HG02610 (cell line): ENCODE measurements around the gene GRB7.

Experiments
- ATAC-seq: cut with Tn5 transposase; IDR thresholded peaks from one replicate; pipeline ENCODE4 v1.9.1; 2021; ENCODE audit warnings: mild to moderate bottlenecking, moderate library complexity; ENCODE audit not compliant: unreplicated experiment

GRB7 gene

GRCh38 chr17:39767147-39767546 is 29.4 kb downstream of the GRB7 start:
- ATAC-seq, result no peak

GRCh38 chr17:39769974-39770587 is 32.3 kb downstream of the GRB7 start:
- ATAC-seq, result peak; percentile 68

DNA sequence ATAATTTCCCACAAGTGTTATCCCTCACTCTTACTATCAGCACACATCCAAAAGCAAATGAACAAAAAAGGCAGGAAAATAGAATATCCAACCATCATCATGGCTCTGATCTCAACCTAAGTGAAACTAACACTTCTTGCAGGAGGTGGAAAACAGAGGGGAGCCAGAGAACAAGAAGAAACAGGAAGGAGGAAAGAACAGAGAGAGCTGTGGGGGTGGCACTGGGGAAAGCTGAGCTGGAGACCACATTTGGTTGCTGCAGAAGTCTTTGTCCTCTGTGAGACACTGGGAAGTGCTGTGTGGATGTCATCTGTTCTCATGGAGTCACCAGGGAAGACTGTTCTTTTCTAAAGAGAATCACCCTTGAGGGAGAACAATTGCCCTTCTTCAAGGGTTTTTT is 34.7 kb downstream of the GRB7 start:
- ATAC-seq, result no peak

DNA sequence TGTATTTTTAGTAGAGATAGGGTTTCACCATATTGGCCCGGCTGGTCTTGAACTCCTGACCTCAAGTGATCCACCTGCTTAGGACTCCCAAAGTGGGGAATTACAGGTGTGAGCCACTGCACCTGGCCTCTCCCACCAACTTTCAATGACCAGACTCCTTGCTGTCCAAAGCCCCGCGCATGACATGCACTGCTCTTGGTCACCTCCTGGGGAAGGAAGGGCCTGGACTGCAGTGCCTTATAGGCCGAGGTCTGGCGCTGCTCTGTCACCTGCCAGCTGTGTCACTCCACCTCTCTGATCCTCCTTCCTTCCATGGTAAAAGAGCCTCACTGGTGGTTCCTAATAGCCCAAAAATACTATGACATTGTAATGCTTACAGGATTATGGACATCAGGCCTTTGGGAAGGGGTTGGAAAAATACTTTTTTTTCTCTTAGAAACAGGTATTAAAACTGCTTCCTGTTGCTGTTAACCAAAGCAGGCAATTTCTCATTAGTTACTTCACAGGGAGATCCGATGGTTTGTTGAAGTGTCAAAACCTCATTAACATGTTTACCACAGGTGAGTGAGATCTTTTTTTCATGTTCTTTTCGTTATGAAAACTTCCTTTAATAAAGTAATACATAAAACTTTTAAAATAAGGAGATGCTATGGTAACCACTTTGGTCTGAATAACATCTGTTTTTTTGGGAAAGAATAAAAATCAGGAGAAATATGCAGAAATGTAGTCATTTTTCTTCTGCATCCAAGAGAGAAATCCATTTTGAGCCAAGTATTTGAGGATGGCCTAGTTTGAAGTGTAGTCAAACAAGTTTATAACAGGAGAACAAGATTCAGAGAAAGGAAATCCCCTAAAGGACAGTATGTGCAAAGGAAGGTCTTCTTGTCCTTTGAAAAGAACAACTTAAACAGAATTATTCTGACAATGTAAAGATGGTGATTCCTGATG is 35.5 kb downstream of the GRB7 start:
- ATAC-seq, result no peak

GRCh38 chr17:39774047-39774446 is 36.3 kb downstream of the GRB7 start:
- no peak for ATAC-seq

DNA sequence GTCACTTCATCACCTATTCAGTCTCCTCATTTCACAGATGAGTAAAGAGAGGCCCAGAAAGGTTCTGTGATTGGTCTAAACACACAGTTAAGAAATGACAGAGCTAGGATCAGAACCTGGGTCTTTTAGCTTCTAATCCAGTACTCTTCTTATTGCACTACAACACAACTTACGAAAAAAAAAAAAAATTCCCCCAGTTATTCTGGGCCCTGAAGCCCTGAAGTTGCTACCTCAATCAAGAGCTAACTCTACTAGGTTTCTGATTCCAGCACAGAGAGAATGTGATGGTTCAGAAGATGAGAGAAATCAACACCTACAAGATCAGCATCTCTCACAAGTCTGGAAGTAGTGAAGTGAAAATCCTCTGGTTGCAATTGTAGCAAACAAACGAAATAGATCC is 37.3 kb downstream of the GRB7 start:
- ATAC-seq, result peak; percentile 39

GRCh38 chr17:39776252-39776651 is 38.5 kb downstream of the GRB7 start:
- no peak for ATAC-seq

GRCh38 chr17:39777534-39778365 is 40.0 kb downstream of the GRB7 start:
- peak; percentile 52 for ATAC-seq

DNA sequence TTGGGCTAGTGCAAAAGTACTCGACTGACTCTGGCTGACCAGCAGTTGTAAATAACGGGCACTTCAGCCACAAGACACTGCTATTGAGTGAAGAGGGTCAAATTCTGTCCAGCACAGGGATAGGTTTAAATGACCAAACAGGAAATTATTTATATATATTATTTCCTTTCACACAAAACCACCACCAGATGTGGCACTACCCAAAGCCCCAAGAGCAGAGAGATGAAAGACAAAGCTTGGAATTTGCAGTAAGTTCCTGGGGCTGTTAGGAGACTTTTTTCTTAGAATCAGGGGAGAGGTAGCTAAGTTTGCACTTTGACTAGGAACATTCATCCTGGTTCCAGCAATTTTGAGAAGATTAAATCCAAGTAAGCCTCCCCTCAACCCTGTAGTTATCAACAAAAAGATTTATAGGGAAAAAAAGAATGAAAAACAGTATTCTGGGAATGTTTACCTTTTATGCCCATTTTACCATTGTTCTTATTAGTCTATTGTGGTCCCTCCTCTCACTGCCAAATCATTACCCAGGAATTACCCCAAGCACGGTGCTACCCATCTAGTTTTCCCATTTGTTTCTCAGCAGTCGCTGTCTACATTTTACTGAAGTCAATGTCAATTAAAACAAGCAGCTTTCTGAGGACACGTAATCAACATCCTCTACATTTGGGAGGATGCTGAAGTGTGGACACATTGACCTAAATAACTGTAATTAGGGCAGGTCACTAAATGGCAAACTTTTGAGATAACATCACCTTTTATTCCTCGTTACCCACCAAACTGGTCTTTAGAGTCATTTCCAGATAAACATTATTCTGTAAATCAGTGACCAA is 43.5 kb downstream of the GRB7 start:
- no peak for ATAC-seq

GRCh38 chr17:39781861-39782213 is 44.1 kb downstream of the GRB7 start:
- ATAC-seq, result no peak

DNA sequence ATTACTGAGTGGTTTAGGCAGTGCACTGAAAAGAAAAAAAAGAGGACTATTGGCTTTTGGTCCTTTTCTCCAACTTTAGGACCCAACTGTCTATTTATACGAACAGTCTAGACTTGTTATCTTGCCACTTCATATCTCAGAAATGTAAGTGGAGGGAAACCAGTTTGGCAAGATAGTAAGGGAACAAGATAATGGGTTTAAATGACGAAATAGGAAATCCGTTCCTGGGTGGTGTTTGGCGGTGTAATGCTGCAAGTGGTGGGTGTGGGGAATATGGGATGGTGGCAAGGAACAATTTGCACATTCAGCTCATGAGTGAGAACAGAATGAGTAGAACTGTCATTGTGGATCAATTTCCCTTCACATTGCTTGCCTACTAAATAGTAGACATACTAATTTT is 44.7 kb downstream of the GRB7 start:
- no peak for ATAC-seq

DNA sequence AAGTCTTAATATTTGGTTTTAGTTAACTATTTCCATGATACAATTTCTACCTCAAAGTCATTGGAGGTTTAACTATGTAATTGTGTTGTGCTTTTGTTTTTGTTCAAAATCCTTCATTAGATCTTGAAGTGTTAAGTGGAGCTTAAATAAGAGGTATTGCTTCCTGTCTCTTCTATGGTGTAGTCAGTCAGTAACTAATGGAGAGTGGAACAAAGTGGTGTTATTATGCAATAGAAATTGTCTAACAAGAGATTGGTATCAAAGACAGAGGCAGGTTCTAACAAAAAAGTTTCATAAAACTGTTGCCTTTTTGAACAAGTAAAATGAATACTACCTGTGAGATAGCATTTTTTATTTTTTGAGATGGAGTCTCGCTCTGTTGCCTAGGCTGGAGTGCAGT is 45.2 kb downstream of the GRB7 start:
- no peak for ATAC-seq

DNA sequence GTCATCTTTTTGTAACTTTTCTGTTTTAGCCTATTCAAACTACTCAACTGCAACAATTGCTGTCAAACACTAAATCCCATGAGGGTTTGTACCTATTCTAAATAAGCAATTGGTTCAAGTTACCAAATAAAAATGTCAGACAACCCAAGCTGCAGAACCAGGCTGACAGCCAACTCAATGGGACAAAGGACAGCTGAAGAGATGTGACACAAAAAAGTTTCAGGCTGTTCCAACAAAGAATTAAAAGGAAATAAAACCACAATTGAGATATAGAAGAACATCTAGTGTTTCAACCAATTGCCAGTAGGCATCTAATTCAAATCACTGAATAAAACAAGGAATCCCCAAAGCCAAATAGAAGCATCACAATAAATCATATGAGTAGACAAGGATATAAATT is 49.3 kb downstream of the GRB7 start:
- no peak for ATAC-seq

DNA sequence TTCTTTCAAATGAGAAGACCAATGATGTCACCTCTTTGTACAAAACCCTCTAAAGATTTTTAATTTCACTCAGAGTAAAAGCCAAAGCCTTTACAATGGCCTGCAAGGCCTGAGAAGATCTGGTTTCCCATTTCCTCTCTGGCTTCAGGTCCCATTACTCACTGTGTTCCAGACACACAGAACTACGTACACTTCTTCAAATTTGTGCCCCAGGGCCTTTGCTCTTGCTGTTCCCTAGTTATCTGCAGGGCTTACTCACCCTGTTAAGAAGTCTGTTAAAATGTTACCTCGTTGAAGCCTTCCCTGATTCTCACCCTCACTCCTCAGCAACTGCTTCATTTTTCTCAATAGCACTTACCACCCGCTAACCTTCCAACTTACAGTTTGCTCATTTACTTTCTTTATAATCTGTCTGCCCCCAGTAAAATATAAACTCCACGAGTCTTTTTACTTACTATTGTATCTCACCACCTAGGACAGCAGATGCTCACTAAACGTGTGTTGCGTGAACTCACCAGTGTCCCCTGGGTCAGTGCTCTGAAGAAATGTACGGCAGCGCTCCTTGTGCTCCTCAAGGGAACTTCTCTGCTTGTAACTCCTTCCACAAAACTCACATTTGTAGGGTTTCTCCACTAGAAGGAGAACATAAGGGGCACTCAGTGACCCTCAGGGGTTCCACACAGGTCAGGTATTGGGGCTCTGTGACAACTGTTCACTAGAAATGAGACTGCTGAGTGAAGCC is 50.2 kb downstream of the GRB7 start:
- ATAC-seq, result no peak

- no peak for ATAC-seq
These were observed 53.6 kb downstream of the GRB7 start for GRCh38 chr17:39791111-39791992.

GRCh38 chr17:39792526-39793221 is 54.9 kb downstream of the GRB7 start:
- ATAC-seq, result no peak

DNA sequence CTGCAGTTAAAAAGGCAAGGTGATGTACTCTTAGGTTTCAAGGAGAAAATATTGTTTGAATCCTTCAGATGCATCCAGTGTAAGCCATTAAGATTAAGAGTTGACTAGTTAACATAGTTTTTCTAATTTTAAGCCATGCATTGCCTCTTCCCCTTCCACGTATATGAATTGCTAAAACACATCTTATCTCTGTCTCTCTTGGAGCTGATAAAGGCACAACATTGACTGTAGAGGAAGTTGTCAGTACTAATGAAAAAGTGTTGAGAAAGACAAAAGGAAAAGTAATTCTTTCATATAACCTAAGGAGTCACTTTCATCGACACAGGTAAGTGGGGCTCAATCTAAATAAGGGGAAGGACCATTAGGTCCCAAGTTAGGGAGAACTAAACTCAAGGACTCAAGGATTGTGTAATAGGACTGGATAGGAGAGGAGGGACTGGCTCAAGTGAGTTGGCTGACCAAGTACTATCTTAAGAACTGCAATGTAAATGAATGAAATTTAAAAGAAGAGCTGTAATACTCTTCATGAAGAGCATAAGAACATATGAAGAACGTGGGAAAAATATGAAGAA is 55.6 kb downstream of the GRB7 start:
- no peak for ATAC-seq
